GM12872 (cell line): ENCODE measurements around the gene KIAA1328.

Experiments used
- TF ChIP-seq, protein P1 (sequence below): IDR thresholded peaks from 3 replicates; pipeline ENCODE4 v1.5.1; 2011; ENCODE audit warnings: low read depth, mild to moderate bottlenecking, low read length, moderate library complexity; ENCODE audit not compliant: insufficient read depth

Gene KIAA1328

GRCh38 chr18:37258131-37258530 is 429.2 kb downstream of the KIAA1328 start:
- TF ChIP-seq, protein P1, sequence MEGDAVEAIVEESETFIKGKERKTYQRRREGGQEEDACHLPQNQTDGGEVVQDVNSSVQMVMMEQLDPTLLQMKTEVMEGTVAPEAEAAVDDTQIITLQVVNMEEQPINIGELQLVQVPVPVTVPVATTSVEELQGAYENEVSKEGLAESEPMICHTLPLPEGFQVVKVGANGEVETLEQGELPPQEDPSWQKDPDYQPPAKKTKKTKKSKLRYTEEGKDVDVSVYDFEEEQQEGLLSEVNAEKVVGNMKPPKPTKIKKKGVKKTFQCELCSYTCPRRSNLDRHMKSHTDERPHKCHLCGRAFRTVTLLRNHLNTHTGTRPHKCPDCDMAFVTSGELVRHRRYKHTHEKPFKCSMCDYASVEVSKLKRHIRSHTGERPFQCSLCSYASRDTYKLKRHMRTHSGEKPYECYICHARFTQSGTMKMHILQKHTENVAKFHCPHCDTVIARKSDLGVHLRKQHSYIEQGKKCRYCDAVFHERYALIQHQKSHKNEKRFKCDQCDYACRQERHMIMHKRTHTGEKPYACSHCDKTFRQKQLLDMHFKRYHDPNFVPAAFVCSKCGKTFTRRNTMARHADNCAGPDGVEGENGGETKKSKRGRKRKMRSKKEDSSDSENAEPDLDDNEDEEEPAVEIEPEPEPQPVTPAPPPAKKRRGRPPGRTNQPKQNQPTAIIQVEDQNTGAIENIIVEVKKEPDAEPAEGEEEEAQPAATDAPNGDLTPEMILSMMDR: no peak

GRCh38 chr18:37258819-37259218 is 429.9 kb downstream of the KIAA1328 start:
- TF ChIP-seq, protein P1: no peak

DNA sequence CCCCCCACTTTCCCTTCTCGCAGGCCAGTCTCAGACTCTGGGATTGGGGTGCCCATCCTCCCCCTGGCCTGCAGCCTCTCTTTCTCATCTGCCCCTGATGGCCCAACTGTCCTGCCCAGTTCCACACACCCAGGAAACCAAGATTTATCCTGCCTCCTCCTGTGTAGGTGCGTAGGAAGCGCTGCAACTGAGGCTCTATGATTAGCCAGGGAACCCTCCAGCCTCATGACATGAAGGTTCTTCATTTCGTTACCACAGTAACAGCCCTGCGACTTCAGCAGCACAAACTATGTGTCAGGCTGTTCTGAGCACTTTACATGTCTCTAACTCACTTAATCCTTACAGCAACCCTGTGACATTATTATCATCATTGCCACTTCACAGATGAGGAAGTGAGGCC is 430.8 kb downstream of the KIAA1328 start:
- TF ChIP-seq, protein P1: no peak

DNA sequence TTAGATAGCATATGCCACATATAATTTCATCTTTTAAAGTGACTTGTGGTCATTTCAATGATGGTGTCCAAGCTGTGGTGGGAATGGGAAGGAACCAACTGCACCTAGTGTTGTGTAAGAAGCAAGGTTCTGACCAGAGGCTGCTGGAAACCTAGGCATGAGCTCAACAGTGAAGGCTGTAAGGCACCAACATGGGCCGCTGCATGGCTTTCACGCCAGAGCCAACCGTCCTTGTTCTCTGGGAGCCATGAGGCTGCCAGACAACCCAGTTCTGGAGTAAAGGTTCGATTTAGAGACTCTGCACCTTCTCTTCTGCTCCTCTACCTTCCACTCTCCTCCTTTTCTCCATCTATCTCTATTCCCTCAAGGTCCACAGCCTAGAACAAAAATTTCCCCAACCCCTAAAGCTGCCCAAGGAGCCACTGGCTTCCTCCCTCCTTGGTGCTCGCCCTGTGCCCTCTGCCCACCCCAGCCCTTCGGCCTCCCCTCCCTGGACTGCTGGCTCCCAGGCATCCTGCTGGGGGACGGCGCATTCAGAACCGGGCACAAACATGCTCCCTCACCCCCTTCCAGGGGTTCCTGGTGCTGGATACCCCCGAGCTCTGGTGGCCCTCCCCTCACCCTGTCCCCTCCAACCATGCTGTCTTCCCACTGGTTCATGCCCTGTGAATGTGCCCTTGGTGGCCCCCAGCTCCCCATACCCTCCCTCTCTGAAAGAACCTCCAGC is 431.6 kb downstream of the KIAA1328 start:
- TF ChIP-seq, protein P1: no peak

GRCh38 chr18:37261246-37261840 is 432.4 kb downstream of the KIAA1328 start:
- TF ChIP-seq, protein P1: no peak

DNA sequence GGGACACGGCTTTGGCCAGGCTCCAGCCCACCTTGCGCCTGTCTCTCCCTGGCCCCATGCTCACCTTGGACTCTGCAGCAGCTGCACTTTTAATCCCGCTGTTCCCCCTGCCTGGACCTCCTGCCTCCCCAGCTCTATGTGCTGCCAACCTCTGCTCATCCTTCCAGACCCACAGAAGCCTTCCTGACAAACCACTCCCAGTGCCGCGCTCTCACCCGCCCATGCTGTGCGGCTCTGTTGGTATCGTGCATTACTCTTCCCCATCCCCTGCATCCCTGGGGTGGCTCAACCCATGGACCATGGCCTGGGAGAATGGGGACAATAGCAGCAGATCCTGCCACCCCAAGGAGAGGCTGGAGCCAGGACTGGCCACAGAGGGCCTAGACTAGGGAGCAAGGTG is 433.1 kb downstream of the KIAA1328 start:
- TF ChIP-seq, protein P1: no peak

GRCh38 chr18:37264956-37265355 is 436.0 kb downstream of the KIAA1328 start:
- TF ChIP-seq, protein P1: no peak
